GM19035 (cell line): Measurements from ENCODE around the gene ADAP1.
"Not testable (repeated sequence)": the region's sequence is repeated elsewhere in the genome, so short reads cannot be mapped to it uniquely, and the experiment has no call there.

Experiments used
- ATAC-seq: cut with Tn5 transposase; IDR thresholded peaks from one replicate; pipeline ENCODE4 v1.9.1; 2021; ENCODE audit not compliant: unreplicated experiment

Gene ADAP1

GRCh38 chr7:975702-976473 lies 21.4 kb upstream of the ADAP1 start:
- ATAC-seq: no peak

GRCh38 chr7:974820-975681 lies 20.6 kb upstream of the ADAP1 start, which contains the start of gene COX19:
Gene COX19, minus strand, starts transcription at chr7:975549. Its CDS starts 40 bp downstream, at chr7:975509.
- peak; percentile 80 for ATAC-seq

- no peak for ATAC-seq
Measured at GRCh38 chr7:974172-974571, 19.7 kb upstream of the ADAP1 start.

- no peak for ATAC-seq
Measured at GRCh38 chr7:973312-973711, 18.8 kb upstream of the ADAP1 start.

- no peak for ATAC-seq
Measured at GRCh38 chr7:972676-973309, 18.3 kb upstream of the ADAP1 start.

GRCh38 chr7:972110-972509 lies 17.6 kb upstream of the ADAP1 start:
- no peak for ATAC-seq

GRCh38 chr7:970744-971143 lies 16.3 kb upstream of the ADAP1 start:
- ATAC-seq: no peak

- ATAC-seq: no peak
Measured at GRCh38 chr7:969403-969802, 14.9 kb upstream of the ADAP1 start.

- no peak for ATAC-seq
Measured at GRCh38 chr7:968205-969105, 14.0 kb upstream of the ADAP1 start.

- ATAC-seq: no peak
Measured at GRCh38 chr7:967361-968082, 13.0 kb upstream of the ADAP1 start.

GRCh38 chr7:966291-967069 lies 12.0 kb upstream of the ADAP1 start:
- no peak for ATAC-seq

GRCh38 chr7:964401-965231 lies 10.1 kb upstream of the ADAP1 start:
- no peak for ATAC-seq

- no peak for ATAC-seq
Measured at GRCh38 chr7:963236-964078, 9.0 kb upstream of the ADAP1 start.

- no peak for ATAC-seq
Measured at GRCh38 chr7:962401-963081, 8.1 kb upstream of the ADAP1 start.

- no peak for ATAC-seq
Measured at GRCh38 chr7:961546-962400, 7.3 kb upstream of the ADAP1 start.

- ATAC-seq: not testable (repeated sequence)
Measured at GRCh38 chr7:960972-961371, 6.5 kb upstream of the ADAP1 start.
